SK-N-SH (cell line): Measurements from ENCODE around the gene BEX3.

Source experiments
- CTCF ChIP-seq: fragments of 200-600 bp; sonication (generic); IDR thresholded peaks from 2 replicates; pipeline ENCODE4 v1.6.1; 2017; ENCODE audit warnings: antibody characterized with exemption, mild to moderate bottlenecking, moderate library complexity
- EP300 ChIP-seq, 2 experiments: IDR thresholded peaks; 2 replicates each; pipeline versions ENCODE4 v1.4.0 to v1.6.1; 2012; ENCODE audit warnings: borderline replicate concordance in 1 of 2, low read depth in 1 of 2, low read length in 1 of 2
- JUND ChIP-seq: IDR thresholded peaks from 2 replicates; pipeline ENCODE4 v1.4.0; 2012
- NFIC ChIP-seq: IDR thresholded peaks from 2 replicates; pipeline ENCODE4 v1.4.0; 2012; ENCODE audit warnings: borderline replicate concordance
- NRF1 ChIP-seq: IDR thresholded peaks from 2 replicates; pipeline ENCODE4 v1.6.1; 2012; ENCODE audit warnings: low read depth, mild to moderate bottlenecking, low read length
- POLR2AphosphoS5 ChIP-seq: IDR thresholded peaks from 2 replicates; pipeline ENCODE4 v1.6.1; 2012; ENCODE audit warnings: low read depth, low read length
- RAD21 ChIP-seq: IDR thresholded peaks from 2 replicates; pipeline ENCODE4 v1.6.1; 2012; ENCODE audit warnings: mild to moderate bottlenecking, low read length
- REST ChIP-seq: IDR thresholded peaks from 2 replicates; pipeline ENCODE4 v1.6.1; 2012; ENCODE audit warnings: mild to moderate bottlenecking, low read depth, low read length, moderate library complexity
- RXRA ChIP-seq: IDR thresholded peaks from 2 replicates; pipeline ENCODE4 v1.4.0; 2012; ENCODE audit warnings: low read depth, mild to moderate bottlenecking, borderline replicate concordance
- USF2 ChIP-seq: fragments of 150-350 bp; IDR thresholded peaks from 2 replicates; pipeline ENCODE4 v1.6.1; 2017; ENCODE audit warnings: antibody characterized with exemption, low read length, low read depth, borderline replicate concordance

- TF ChIP-seq NFIC (no peak), CTCF (no peak), JUND (no peak), EP300 (IDR thresholded peaks at IDR 0.05; ENCODE audit: borderline replicate concordance in 1 of 2, low read depth in 1 of 2, low read length in 1 of 2) (no peak), RXRA (no peak), POLR2AphosphoS5 (no peak), RAD21 (no peak), USF2 (no peak), REST (no peak), NRF1 (no peak)
Measured at GRCh38 chrX:103363046-103363445, 13.3 kb upstream of the BEX3 start.
